SJSA1 (cell line): ENCODE data around the gene SETD2. TPM values are rescaled to one million over a fixed set of nuclear protein-coding genes. Genes with fewer than 3 reads are reported as not detected.

Experiments
- DNase-seq, 2 experiments: peaks; one replicate each; pipeline ENCODE4 v3.0.0-alpha.2; 2015 to 2020; ENCODE audit warnings: low spot score in 2 of 2, low read depth in 1 of 2
- H3K27ac ChIP-seq: fragments of 250-450 bp; sonication (Bioruptor Pico); 2 replicates; pipeline ENCODE4 v1.5.1; 2020; ENCODE audit warnings: mild to moderate bottlenecking, moderate library complexity
- H3K27me3 ChIP-seq: fragments of 250-450 bp; sonication (Bioruptor Pico); replicated peaks from 2 replicates; pipeline ENCODE4 v1.5.1; 2020; ENCODE audit warnings: mild to moderate bottlenecking, moderate library complexity
- H3K36me3 ChIP-seq: fragments of 250-450 bp; sonication (Bioruptor Pico); 2 replicates; pipeline ENCODE4 v1.5.1; 2020; ENCODE audit warnings: mild to moderate bottlenecking
- H3K4me1 ChIP-seq: fragments of 250-450 bp; sonication (Bioruptor Pico); replicated peaks from 2 replicates; pipeline ENCODE4 v1.6.1; 2021; ENCODE audit warnings: mild to moderate bottlenecking
- H3K4me3 ChIP-seq: fragments of 250-450 bp; sonication (Bioruptor Pico); 2 replicates; pipeline ENCODE4 v1.5.1; 2020; ENCODE audit warnings: mild to moderate bottlenecking
- H3K9me3 ChIP-seq: fragments of 250-450 bp; sonication (Bioruptor Pico); replicated peaks from 2 replicates; pipeline ENCODE4 v1.5.1; 2020; ENCODE audit warnings: mild to moderate bottlenecking
- total RNA-seq: library from RNA; depleted of rRNA; stranded (reverse); fragments of >200 nt; shearing (Covaris generic); gene quantifications from 2 replicates; pipeline ENCODE4 v1.2.3, GENCODE V29; 2014

The SETD2 gene
- total RNA-seq, 1 experiment from 2014 or later = 22.7 TPM

DNA sequence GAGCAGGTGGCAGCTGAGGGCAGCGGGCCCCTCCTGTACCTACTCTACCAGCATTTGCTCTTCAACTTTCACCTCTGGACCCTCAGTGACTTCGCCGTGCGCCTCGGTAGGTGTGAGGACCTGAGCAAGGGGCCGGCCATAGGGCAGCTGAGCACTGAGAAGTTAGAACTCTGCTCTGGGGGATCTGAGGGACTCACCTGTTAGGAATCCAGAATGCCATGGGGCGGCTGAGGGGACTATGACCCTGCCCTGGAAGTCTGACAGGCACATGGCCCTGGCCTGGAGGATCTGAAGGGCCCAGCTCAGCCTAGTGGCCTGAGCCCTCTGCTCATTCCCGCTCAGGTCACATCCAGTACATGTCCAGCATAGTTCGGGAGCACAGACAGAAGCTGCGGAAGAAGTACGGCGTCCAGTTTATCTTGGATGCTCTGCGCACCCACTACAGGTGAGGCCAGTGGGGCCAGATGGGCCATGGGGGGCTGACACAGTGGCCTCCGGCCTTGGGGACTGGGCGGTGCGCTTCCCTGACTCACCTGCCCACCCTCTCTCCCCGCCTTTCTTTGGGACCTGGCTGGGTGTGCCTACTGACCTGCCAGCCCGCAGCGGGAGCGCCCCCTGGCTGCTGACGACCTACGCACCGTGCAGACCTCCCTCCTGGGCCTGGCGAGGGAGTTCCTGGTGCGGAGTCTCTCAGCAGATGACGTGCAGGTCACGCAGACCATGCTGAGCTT lies 165.6 kb downstream of the SETD2 start:
- H3K9me3 ChIP-seq = no peaks in the 10 kb centered on the region
- H3K4me1 ChIP-seq = peaks cover 14% of the 10 kb centered on the region
- H3K27me3 ChIP-seq = no peaks in the 10 kb centered on the region
- H3K4me3 ChIP-seq = no peak overlapping the region
- DNase-seq = peak in 1 of 2 experiments; percentile 55
- H3K27ac ChIP-seq = no peak overlapping the region
- no peaks in the 10 kb centered on the region for H3K36me3 ChIP-seq

DNA sequence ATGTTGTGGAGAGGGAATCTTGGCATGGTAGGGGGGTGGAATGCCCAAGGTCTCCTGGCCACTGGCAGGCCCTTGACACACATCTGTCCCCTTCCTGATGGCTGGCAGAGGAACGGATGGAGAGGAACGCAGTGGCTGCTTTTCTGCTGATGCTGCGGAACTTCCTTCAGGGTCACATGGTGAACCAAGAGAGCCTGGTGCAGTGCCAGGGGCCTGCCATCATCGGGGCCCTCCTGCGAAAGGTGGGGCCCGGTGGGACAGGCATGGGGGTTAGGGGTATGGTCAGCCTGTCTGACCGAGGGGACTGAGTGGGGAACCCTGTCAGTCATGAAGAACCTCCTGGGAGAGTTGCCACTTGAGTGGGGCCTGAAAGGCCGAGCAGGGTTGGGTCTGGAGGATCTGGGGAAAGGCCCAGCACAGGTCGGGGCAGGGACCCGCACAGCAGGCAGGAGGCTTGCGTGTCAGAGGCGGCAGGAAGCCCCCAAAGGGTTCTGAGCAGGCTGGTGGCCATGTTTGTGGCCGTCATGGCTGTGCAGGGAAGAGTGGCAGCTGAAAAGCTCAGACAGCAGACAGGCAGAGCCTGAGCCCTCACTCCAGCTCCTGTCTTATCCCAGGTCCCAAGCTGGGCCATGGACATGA lies 166.3 kb downstream of the SETD2 start:
- no peak for DNase-seq
- Histone ChIP-seq H3K27me3 (no peaks in the 10 kb centered on the region), H3K9me3 (no peaks in the 10 kb centered on the region), H3K4me3 (no peak overlapping the region), H3K36me3 (no peaks in the 10 kb centered on the region), H3K4me1 (peaks cover 14% of the 10 kb centered on the region), H3K27ac (no peak overlapping the region)

DNA sequence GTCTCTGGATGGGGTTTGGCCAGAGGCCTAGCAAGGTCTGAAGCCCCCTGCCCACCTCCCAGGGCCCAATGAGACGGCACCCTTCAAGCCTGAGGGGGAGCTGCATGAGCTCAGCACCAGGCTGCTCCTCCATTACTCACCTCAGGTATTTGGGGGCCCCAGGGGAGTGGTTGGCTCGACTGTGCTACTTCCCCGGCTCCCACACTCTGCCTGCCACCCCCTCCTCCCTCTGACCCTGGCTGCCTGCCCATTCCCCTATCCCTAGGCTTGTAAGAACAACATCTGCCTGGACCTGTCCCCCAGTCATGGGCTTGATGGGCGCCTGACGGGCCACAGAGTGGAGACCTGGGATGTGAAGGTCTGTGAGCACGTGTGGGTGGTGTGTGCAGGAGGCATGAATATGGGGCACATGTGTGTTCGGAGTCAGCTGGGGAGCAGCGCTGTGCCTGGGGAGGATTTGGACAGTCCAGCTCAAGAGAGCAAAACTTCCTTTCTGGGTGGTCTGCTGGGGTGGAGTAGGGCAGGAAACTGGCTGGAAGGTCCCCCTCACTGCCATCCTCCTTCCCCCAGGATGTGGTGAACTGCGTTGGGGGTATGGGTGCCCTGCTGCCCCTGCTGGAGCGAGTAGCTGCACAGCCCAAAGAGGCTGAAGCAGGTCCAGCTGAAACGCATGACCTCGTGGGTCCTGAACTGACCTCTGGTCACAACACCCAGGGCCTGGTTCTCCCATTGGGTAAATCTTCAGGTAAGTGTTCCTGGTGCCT lies 167.0 kb downstream of the SETD2 start:
- Histone ChIP-seq H3K4me1 (peaks cover 14% of the 10 kb centered on the region), H3K4me3 (no peak overlapping the region), H3K27ac (no peak overlapping the region), H3K9me3 (no peaks in the 10 kb centered on the region), H3K27me3 (no peaks in the 10 kb centered on the region), H3K36me3 (no peaks in the 10 kb centered on the region)
- no peak for DNase-seq

DNA sequence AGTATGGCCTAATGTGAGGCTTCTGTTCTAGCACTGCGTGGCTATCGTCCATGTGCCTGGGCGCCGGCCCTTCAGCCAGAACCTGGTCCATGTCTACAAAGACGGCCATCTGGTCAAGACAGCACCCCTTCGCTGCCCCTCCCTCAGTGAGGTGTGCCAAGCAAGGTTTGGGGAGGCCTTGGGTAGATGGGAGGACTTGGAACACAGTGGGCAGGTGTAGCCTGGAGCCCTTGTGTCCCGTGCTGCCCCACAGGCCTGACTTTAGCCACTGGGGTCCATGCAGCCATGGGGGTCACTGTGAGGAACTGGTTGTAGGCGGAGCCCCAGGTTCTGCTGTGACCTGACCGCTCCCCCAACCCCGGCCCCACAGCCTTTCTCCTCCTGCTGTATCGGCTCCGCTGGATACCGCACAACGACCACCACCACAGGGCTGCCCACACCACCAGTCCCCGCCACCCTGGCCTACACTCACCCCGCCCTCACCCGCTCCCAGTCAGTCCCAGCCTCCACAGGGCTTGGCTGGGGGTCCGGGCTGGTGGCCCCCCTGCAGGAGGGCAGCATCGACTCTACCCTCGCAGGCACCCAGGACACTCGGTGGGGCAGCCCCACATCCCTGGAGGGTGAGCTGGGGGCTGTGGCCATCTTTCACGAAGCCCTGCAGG lies 167.9 kb downstream of the SETD2 start:
- H3K4me1 ChIP-seq = peaks cover 14% of the 10 kb centered on the region
- H3K27me3 ChIP-seq = no peaks in the 10 kb centered on the region
- H3K9me3 ChIP-seq = no peaks in the 10 kb centered on the region
- DNase-seq = no peak
- H3K4me3 ChIP-seq = no peak overlapping the region
- H3K27ac ChIP-seq = no peak overlapping the region
- no peaks in the 10 kb centered on the region for H3K36me3 ChIP-seq

DNA sequence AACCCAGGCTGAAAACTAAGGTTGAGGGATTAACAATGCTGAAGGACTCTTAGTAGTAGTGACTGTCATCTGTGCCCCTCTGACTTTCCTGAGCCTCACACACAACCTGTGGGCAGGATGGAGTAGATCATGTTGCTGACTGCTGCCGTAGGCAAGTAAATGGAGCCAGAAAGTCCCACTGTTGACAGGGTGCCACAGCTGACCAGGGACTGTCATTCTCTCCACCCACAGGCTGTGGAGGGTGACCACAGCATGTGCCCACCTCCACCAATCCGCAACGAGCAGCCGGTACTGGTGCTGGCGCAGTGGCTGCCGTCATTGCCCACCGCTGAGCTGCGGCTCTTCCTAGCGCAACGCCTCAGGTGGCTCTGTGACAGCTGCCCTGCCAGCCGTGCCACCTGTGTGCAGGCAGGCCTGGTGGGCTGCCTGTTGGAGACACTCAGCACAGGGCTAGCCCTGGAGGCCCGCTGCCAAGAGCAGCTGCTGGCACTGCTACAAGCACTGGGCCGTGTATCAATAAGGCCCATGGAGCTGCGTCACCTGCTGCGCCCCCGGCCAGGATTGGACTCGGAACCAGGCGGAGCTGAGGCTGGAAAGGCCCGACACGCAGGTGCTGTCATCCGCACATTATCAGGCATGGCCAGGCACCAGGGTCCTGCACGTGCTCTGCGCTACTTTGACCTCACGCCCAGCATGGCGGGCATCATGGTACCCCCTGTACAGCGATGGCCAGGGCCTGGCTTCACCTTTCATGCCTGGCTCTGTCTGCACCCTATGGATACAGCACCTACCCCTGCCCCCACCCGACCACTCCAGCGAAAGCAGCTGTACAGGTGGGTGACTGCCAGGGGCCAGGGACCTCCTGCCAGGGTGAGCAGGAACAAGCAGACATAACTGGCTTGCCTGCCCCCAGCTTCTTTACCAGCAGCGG lies 168.8 kb downstream of the SETD2 start:
- Histone ChIP-seq H3K36me3 (no peaks in the 10 kb centered on the region), H3K4me1 (peaks cover 6% of the 10 kb centered on the region; the same call in 1 of the 2 replicates), H3K4me3 (no peak overlapping the region), H3K9me3 (no peaks in the 10 kb centered on the region), H3K27me3 (no peaks in the 10 kb centered on the region), H3K27ac (no peak overlapping the region)
- DNase-seq = no peak

DNA sequence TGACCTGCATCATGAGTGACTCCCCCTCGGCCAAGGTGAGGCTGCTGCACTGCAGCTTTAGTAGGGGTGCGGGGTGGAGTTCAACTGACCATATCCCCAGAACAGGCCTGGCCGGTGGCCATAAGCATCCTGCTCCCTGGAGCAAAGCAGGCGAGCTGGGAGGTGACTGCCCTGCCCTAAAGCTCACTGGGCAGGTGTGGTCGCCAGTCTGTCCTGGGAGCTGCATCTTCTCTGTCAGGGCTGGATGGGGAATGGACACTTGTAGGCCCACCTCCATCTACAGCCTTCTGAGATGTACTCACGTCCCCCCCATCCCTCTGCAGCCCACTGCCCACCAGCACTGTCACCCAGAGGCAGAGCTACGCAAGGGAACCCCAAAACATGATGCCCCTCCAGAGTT lies 169.9 kb downstream of the SETD2 start:
- no peak for DNase-seq
- no peak overlapping the region for H3K4me3 ChIP-seq
- peaks cover 6% of the 10 kb centered on the region; the same call in 1 of the 2 replicates for H3K4me1 ChIP-seq
- H3K27me3 ChIP-seq = no peaks in the 10 kb centered on the region
- no peaks in the 10 kb centered on the region for H3K9me3 ChIP-seq
- H3K27ac ChIP-seq = no peak overlapping the region
- H3K36me3 ChIP-seq = no peaks in the 10 kb centered on the region

DNA sequence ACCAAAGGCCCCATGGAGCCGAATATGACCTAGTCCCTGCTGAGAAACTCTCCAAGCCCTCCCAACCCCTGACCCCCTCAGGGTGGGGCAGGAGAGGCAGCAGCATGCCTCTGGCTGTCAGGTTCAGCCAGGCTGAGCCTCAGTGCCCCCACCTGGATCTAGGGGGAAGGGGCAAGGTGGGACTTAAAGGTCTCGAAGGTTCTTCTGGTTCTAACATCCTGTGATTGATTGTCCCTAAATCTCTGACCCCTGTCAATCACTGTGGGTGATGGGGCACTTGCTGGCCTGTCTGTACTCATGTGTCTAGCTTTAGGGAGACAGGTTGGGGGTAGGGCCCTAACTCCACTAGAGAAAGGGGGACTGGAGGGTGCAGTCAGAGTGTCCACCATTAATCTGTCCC lies 170.6 kb downstream of the SETD2 start:
- H3K4me1 ChIP-seq = peaks cover 6% of the 10 kb centered on the region; the same call in 1 of the 2 replicates
- no peak overlapping the region for H3K4me3 ChIP-seq
- no peaks in the 10 kb centered on the region for H3K9me3 ChIP-seq
- no peak for DNase-seq
- no peaks in the 10 kb centered on the region for H3K36me3 ChIP-seq
- H3K27me3 ChIP-seq = no peaks in the 10 kb centered on the region
- no peak overlapping the region for H3K27ac ChIP-seq

DNA sequence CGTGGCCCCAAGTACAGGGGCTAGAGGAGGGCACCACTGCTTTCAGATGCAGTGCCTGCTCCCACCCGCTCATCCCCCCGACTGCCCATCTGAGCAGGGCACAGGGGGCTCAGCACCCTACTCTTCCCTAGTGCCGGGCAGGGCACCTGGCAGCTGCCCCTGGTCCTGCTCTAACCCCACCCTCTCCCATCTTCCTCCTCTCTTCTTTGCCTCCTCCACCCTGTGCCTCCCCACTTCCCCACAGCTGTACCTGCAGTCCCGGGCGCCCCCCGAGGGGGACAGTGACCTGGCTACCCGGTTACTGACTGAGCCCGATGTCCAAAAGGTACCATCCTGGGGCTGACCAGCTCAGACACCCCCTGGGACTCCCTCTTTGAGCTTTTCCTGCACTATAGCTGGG lies 171.7 kb downstream of the SETD2 start:
- no peak for DNase-seq
- Histone ChIP-seq H3K27me3 (no peaks in the 10 kb centered on the region), H3K4me1 (peaks cover 5% of the 10 kb centered on the region; the same call in 1 of the 2 replicates), H3K36me3 (no peaks in the 10 kb centered on the region), H3K27ac (no peak overlapping the region), H3K9me3 (no peaks in the 10 kb centered on the region), H3K4me3 (no peak overlapping the region)

DNA sequence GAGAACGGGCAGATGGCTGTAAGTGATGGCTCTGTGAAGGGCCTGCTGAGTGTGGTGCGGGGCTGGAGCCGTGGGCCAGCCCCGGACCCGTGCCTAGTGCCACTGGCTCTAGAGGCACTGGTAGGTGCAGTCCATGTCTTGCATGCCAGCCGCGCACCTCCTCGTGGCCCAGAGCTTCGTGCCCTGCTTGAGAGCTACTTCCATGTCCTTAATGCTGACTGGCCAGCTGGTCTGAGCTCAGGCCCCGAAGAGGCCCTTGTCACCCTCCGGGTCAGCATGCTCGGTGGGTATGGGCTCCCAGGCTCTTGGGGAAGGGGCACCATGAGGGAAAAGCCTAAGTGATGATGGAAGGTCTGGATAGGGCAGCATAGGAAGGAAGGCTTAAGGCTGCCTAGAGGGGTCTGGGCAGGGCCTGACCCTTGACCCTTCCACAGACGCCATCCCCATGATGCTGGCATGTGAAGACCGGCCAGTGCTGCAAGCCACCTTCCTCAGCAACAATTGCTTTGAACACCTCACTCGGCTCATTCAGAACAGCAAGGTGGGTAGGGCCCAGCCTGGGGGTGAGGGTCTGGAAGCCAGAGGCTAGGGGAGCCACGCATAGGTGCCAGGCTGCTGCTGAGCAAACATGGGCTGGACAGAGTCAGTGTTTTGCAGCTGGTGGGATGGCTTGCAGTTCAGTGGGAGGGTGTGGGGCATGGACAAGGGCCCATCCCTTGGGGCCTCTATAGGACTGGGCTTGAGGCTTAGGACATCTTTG lies 172.3 kb downstream of the SETD2 start:
- H3K9me3 ChIP-seq = no peaks in the 10 kb centered on the region
- H3K27me3 ChIP-seq = no peaks in the 10 kb centered on the region
- H3K4me3 ChIP-seq = no peak overlapping the region
- no peaks in the 10 kb centered on the region for H3K36me3 ChIP-seq
- DNase-seq = no peak
- no peak overlapping the region for H3K27ac ChIP-seq
- no peaks in the 10 kb centered on the region; the same call in 1 of the 2 replicates for H3K4me1 ChIP-seq

DNA sequence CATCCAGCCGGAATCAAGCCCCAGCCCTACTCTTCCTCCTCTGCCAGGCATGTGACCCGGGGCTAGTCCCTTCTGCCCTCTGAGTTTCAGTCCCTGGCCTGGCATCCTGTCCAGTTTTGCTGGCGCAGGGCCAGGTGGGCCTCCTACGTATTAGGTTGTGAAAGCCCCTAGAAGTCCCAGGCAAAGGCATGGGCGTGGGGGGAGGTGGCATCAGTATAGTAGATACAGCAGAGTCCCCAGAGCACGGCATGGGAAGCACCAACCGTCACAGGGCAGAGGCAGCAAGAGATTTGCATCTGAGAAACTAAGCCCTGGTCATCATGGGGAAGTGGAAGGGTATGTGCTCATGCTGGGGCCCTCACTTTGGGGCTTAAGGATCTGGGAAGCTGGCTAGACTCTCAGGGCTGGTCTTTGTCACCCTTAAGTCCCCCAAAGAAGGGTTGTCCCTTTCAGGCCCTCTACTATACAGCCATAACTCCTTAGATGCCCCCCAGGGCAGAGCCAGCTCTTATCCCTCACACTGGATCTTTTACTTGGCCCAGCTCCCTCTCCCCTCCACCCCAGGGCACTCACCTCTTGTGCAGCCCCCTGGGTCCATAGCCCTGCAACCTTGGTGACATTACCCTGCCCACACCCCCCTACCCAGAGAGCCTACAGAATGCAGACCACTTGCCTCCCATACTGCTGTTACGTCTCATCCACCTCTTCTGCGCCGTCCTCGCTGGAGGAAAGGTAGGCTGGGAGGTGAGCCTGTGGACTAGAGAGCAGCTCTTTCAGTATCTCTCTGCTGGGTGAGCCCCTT lies 173.1 kb downstream of the SETD2 start:
- H3K27ac ChIP-seq = no peak overlapping the region
- H3K27me3 ChIP-seq = no peaks in the 10 kb centered on the region
- no peak overlapping the region for H3K4me3 ChIP-seq
- no peaks in the 10 kb centered on the region for H3K9me3 ChIP-seq
- no peak for DNase-seq
- no peaks in the 10 kb centered on the region for H3K4me1 ChIP-seq
- no peaks in the 10 kb centered on the region for H3K36me3 ChIP-seq

DNA sequence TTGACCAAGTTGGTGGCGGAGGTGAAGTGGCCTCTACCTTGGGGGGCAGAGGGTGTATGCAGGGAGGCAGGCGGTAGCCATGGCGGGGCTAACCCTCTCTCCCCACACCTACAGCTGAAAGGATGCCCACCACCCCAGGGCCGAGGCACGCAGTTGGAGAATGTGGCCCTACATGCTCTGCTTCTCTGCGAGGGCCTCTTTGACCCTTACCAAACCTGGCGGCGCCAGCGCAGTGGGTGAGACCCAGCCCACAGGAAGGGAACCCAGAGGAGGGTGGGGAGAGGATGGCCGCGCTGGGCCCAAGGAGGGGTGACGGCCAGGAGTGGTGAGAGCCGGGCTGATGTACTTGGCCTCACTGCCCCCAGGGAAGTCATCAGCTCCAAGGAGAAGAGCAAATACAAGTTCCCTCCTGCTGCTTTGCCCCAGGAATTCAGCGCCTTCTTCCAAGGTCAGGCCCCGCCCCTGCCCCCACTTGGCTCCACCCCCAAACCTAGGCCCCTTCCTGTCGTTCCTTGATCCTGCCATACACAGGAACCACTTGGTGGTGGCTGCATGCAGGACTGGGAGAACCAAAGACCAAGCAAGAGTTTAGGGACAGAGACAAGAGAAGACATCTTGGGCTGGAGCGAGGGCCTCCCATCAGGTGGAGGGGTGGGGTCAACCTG lies 174.6 kb downstream of the SETD2 start:
- DNase-seq = no peak
- Histone ChIP-seq H3K27me3 (no peaks in the 10 kb centered on the region), H3K27ac (no peak overlapping the region), H3K9me3 (no peaks in the 10 kb centered on the region), H3K36me3 (no peaks in the 10 kb centered on the region), H3K4me3 (no peak overlapping the region), H3K4me1 (no peaks in the 10 kb centered on the region)
